GM06990 (cell line): Measurements from ENCODE around the gene SLC45A3.
A peak's percentile ranks its signal among the peaks of the same experiment; 100 is the strongest.

Experiments
- DNase-seq: peaks from one replicate; pipeline ENCODE4 v3.0.0-alpha.2; 2011; ENCODE audit not compliant: insufficient read length; ENCODE audit errors: extremely low read depth
- H3K27me3 ChIP-seq: replicated peaks from 2 replicates; pipeline ENCODE4 v1.6.0; 2011; ENCODE audit warnings: low read length; ENCODE audit not compliant: control insufficient read depth, insufficient read depth
- H3K36me3 ChIP-seq: 2 replicates; pipeline ENCODE4 v1.5.1; 2011; ENCODE audit warnings: low read length; ENCODE audit not compliant: control insufficient read depth, insufficient read depth
- H3K4me3 ChIP-seq: replicated peaks from 2 replicates; pipeline ENCODE4 v1.5.1; 2011; ENCODE audit warnings: low read depth, mild to moderate bottlenecking, control low read depth, low read length
- CTCF ChIP-seq: IDR thresholded peaks from 2 replicates; pipeline ENCODE4 v1.5.1; 2011; ENCODE audit warnings: low read length, control low read depth, mild to moderate bottlenecking, inconsistent platforms; ENCODE audit not compliant: insufficient read depth, poor library complexity, severe bottlenecking

Gene SLC45A3

DNA sequence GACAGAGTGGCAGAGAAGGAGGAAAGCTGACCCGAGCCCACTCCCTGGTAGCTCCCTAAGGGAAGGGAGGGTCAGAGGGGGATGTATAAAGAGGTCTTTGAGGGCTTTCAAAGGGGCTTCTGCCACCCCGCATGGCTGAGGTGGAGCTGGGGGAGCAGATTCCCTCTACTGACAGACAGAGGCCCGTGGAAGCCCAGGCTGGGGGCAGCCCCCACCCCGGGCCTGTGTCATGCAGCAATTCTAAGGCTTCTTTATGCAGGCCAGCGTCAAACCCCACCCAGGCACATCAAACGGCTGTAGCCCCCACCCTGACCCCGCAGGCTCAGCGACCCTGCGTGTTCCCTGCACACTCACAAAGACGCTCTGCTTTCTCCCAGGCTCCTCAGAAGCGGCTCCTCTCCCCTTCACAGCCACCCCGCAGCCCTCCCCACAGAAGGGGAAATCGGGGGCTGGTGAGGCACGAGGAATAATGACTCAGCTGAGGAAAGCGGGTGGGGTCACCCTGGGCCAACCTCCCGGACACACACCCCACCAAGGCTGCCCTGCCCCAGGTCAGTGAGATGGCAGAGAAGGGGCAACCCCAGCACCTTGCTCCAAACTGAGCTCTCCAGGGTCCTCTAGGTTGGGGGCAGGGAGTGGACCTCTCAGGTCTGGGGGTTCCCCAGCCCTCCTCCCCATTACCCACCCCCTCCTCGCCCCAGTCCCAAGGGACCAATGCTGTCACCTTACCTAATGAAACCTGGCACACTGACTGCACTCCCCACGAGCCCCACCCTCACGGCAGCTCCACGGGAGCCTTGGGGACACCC is 10.8 kb downstream of the SLC45A3 start:
- Histone ChIP-seq H3K27me3 (no peaks in the 10 kb centered on the region), H3K4me3 (peak overlapping the region; percentile 49), H3K36me3 (no peaks in the 10 kb centered on the region)
- DNase-seq: peak; percentile 78
- TF ChIP-seq CTCF: no peak

DNA sequence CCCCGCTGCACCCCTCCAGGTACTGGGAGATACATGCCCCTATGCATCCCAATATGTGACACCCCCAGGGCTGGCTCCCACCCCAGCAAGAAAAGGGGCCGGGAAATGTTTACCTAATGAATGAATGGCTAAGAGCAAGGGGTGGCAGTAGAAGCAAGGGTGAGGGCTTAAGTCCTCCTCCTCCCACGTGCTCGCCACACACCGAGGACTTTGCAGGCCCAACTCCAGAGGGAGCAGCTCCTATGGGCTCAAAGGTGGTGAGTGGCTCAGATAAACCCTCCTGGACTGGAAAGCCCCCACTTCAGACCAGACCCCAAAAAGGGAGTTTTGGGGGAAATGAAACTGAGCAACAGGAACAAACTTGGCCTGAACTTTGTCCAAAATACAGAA is 11.4 kb downstream of the SLC45A3 start:
- H3K36me3 ChIP-seq: no peaks in the 10 kb centered on the region
- H3K4me3 ChIP-seq: no peak overlapping the region
- DNase-seq: peak; percentile 67
- peak; percentile 28 for TF ChIP-seq CTCF
- H3K27me3 ChIP-seq: no peaks in the 10 kb centered on the region

DNA sequence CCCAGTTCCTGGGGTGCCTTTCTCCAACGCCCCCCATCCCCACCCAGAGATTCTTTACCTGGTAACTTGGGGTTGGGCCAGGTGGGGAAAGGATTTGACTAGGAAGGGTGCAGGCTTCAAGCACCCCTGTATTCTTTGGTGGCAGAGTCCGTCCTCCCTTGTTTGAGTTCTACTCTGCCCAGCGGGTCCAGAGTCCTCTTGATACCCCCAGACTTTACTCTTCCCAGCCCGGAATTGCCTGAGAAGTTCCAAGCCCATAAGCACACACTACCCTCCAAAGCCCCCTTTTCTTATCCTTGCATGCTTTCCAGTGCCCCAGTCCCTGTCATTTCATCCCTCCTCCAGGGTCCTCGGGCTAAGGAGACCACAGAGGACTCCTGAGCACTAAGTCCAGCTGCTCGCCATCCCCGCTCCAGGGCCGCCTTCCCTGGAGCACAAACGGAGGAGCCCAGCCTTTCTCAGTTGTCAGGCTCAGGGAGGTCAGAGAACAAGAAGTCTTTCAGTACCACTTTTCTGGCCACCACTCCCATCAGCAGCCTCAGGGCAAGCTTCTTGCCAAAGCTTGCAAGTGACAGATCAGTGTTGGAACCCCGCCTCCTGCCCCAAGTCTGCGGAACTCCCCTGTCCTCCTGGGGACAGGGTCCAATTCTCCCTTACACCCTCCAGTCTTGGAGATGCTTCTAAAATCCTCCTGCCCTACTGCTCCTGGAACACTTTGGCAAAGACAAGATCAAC is 12.2 kb downstream of the SLC45A3 start:
- TF ChIP-seq CTCF: no peak

GRCh38 chr1:205666372-205667166 is 13.7 kb downstream of the SLC45A3 start:
- H3K27me3 ChIP-seq: no peaks in the 10 kb centered on the region
- TF ChIP-seq CTCF: no peak
- H3K36me3 ChIP-seq: no peaks in the 10 kb centered on the region; the same call in 1 of the 2 replicates
- H3K4me3 ChIP-seq: no peak overlapping the region
- no peak for DNase-seq

More for the DNA sequence above, 12.2 kb downstream of the SLC45A3 start:
- Histone ChIP-seq H3K4me3 (peak overlapping the region; percentile 4), H3K27me3 (no peaks in the 10 kb centered on the region), H3K36me3 (no peaks in the 10 kb centered on the region)
- no peak for DNase-seq

DNA sequence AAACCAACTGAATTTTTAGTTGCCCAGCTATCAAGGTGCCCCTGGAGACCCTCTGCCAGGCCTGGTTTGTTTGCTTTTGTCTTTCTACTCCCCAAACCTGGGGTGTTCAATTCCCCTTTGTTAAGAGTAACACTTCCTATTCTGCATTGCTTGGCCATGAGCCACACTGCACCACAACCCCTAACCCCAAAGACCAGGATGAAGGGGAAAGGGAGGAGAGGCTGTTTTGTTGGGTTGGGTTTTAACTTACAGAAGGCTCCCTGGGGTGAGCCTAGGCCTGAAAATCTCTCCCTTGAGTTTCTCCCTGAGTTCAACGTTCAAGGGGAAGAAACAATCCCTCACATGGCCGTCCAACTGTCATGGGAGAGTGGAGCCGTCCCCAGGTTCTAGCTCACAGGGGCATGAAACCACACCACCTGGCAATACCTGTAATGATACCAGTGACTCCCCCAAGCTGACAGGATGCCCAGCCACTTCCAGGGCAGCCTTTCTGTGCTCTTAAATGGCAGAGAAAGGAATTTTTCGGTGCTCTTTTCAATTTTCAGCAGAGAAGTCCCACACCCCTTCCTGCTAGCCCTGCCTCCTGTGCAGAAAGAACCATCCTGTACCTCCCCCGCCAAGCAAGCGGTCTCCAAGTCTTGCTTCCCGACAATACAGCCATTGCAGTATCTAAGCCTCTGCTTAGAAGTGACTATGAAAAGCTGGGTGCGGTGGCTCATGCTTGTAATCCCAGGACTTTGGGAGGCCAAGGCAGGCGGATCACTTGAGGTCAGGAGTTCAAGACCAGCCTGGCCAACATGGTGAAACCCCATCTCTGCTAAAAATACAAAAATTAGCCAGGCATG is 14.9 kb downstream of the SLC45A3 start:
- no peak overlapping the region for H3K4me3 ChIP-seq
- H3K27me3 ChIP-seq: no peaks in the 10 kb centered on the region
- TF ChIP-seq CTCF: no peak
- no peak for DNase-seq
- no peaks in the 10 kb centered on the region; the same call in 1 of the 2 replicates for H3K36me3 ChIP-seq
